Stimulated activated CD4-positive, alpha-beta T cell treated with anti-CD3 and anti-CD28 coated beads, Interleukin-4, amount 100 ng/mL, for 48 hours (primary cell): ENCODE data around the gene DOCK7.

Experiments
- DNase-seq, 2 donors: peaks; one replicate each; pipeline ENCODE4 v3.0.0-alpha.2; 2020; ENCODE audit warnings: low read depth in 2 of 2

DOCK7 gene

GRCh38 chr1:62415687-62416086 lies 272.5 kb downstream of the DOCK7 start:
- no peak for DNase-seq

GRCh38 chr1:62407398-62408009 lies 280.7 kb downstream of the DOCK7 start:
- DNase-seq = peak in 1 of 2 donors; percentile 2

GRCh38 chr1:62406576-62406975 lies 281.6 kb downstream of the DOCK7 start:
- DNase-seq = no peak

GRCh38 chr1:62405247-62405646 lies 282.9 kb downstream of the DOCK7 start:
- DNase-seq = no peak
